Superior temporal gyrus (tissue), 1 donor: ENCODE data around the gene SLAMF7.
A peak's percentile ranks its signal among the peaks of the same experiment; 100 is the strongest.
"Not testable (repeated sequence)": the region's sequence is repeated elsewhere in the genome, so short reads cannot be mapped to it uniquely, and the experiment has no call there.

Experiments
- DNase-seq: peaks from one replicate; pipeline ENCODE4 v3.0.0-alpha.2; 2016; ENCODE audit errors: extremely low spot score

SLAMF7 gene, protein sequence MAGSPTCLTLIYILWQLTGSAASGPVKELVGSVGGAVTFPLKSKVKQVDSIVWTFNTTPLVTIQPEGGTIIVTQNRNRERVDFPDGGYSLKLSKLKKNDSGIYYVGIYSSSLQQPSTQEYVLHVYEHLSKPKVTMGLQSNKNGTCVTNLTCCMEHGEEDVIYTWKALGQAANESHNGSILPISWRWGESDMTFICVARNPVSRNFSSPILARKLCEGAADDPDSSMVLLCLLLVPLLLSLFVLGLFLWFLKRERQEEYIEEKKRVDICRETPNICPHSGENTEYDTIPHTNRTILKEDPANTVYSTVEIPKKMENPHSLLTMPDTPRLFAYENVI

DNA sequence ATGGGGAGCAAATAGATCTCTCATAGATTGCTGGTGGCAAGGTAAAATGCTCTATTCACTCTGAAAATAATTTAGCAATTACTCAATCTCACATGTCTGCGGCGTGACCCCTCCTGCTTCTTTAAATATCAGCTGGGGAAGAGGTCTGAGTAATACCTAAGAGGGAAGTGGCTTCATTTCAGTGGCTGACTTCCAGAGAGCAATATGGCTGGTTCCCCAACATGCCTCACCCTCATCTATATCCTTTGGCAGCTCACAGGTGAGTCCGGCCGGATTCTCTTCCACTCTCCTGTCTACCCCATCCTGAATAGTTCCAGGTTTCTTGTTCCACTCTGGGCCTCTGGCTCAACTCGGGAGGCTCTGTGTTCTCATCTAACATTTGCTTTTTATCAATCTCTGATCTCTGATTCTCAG is at the start of gene SLAMF7:
Gene SLAMF7, plus strand, starts transcription at position 150 of the 414 bp plus-strand sequence. Its CDS starts 55 bp downstream, at position 205.
- DNase-seq, result no peak

DNA sequence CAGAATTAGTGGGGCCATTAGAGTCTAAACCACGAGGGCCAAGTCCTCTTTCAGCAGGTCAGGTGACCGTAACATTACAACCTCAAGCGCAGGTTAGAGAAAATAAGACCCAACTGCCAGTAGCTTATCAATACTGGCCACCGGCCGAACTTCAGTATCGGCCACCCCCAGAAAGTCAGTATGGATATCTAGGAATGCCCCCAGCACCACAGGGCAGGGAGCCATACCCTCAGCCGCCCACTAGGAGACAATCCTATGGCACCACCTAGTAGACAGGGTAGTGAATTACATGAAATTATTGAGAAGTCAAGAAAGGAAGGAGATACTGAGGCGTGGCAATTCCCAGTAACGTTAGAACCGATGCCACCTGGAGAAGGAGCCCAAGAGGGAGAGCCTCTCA is 46.7 kb upstream of the SLAMF7 start:
- DNase-seq, result not testable (repeated sequence)

DNA sequence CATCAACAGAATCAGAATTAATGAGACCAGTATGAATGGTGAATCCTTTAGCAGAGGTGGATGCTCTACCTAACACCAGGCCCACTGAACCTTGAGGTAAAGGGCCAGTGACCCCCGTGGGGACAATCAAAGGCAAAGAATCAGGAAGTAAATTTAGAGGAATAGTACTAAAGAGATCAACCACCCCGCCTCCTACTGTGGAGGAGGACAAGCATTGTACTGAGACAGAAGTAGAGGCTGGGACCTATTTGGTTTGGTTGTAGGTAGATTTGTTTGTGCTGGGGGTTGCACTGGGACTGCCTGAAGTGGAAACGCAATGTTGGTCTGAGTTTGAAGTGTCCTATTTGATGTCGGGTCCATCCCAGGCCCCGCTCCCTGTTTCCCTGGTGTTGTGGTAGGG is 36.9 kb upstream of the SLAMF7 start:
- DNase-seq, result no peak

DNA sequence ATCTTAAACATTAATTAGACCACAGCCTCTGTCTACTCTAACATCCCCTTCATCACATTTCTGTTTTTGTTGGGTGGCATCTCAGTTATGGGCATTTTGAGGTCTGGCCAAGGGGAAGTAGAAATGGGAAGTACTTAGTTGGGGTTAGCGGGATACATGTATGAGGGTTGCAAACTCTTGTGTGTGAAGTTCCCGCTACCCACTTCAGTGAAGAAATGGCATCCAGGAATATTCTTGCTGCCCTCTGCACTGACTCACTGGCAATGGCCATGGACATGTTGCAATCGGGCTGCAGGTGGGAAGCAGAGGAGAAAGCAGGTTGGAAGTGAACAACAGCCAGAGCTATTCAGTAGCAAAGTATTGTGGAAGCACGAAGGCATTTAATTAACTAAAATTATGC is 34.8 kb upstream of the SLAMF7 start:
- DNase-seq, result no peak

DNA sequence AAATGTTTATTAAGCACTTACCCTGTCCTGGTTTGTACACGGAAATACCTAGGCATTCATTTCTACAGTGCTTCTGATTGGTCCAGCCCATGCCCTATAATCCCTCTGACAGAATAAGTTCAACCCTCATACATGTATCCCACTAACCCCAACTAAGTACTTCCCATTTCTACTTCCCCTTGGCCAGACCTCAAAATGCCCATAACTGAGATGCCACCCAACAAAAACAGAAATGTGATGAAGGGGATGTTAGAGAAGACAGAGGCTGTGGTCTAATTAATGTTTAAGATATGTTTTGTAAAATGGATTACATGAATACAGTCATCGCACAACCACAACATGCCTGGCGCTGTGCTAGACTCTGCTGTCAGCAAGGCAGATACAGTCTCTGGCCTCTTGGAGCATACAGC is 33.8 kb upstream of the SLAMF7 start:
- not testable (repeated sequence) for DNase-seq

DNA sequence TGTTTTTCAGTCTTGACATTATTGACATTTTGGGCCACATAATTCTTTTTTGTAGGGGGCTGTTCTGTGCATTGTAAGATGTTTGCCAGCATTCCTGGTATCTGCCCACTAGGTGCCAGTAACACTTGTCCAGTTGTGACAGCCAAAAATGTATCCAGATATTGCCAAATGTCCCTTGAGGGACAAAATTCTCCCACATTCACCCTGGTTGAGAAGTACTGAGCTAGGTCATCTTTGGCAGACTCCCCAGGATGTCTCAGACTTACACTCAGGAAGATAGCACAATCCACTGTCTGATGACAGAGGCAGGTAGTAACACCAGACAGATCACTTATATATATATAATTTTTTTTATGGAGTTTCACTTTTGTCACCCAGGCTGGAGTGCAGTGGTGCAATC is 33.3 kb upstream of the SLAMF7 start:
- DNase-seq, result peak; percentile 4

DNA sequence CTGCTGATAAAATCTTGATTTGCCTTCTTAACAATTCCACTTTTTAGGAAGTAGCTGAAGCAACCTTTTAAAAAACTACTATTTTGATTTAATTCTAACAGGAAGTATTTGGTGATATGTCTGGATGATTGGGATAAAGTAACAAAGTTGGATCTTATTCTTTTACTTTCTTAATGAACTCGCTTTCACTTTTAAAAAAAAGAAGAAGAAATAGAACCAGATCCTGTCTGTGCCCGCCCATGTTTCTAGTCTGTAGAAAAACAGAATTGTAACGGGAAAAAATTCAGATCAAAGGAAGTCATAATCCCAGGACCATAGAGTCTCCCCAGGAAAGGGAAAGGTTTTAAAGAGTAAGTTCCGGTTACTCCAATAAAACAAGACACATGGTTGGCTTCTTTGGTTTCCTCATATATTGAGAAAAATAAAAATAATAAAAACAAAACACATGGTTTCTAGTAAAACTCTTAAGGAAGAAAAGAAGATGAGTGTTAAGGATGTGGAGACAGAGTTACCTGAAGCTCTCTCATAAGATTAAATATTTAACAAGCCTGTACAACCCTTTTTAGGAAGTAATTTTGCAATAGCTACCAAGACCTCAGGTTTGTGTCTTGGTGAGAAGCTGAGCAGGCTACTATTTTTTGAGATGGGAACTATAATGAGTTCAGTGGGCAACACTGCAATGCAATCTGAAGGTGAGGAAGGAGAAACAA is 32.4 kb upstream of the SLAMF7 start:
- peak; percentile 2 for DNase-seq

DNA sequence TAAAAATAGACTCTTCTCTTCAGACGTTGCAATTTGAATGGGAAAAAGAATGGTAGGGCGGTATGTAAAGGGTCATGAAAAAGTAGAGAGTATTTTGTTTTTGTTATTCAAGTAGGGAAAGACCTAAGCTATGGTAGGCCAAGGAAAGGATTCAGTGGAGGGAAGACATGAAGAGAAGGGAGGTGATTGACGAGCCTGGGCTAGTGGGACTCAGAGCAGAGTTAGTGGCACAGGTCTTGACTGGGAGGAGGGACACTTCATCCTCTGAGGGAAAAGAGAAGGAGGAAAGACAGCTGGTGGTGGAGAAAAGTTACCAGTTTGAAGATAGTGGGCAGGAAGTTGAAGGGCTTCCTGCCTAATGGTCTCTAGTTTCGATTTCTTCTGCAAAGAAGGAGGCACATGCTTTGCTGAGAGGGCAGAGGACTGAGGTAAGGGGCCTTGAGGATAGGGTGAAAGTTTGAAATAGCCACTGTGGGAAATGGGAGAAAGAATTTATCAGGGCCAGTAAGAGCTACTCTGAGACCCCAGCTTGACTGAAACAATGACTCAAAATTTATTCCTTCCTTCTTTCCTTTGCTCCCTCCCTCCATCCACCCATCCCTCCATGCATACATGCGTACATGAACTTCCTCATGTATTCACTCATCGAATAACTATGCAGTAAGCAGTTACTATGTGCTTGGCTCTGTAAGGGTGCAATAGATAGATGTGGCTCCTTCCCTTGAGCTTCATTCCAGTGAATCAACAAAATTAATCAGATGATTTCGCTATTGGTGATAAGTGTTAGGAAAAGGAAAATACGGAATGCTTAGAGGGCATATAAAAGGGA is 31.6 kb upstream of the SLAMF7 start:
- DNase-seq, result peak; percentile 3

DNA sequence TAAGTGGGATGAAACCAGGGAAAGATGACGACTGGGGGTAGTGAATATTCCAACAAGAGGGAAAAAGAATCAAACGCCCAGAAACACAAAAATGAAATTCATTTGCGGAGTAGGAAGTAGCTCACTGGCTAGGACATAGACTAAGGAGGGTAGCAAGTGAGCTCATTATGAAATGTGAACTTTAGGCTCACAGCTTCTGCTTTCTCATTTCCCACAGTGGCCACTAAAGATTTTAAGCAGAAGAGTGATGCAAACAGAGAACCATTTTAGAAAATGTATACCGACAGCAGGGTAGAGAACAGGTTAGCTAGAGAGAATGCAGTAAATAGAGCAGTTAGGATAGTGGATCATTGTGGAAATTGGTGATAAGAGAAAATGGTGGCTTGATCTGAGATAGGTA is 30.9 kb upstream of the SLAMF7 start:
- peak; percentile 6 for DNase-seq

DNA sequence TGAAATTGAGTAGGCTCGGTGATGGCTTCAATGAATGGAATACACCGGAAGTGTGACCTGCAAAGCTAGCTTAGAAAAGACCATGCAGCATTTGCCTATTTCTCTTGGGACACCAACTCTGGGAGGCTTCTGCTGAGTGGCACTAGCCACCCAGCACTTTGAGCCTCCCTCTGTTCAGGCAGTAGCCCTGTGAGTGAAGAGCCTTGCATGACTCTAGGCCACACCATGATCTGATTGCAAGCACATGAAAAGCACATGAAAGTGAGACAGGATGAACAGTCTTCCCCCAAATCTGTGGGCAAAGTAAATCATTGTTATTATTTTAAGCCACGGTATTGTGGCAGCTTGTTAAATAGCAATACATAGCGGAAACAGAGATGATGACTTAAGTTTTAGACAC is 30.2 kb upstream of the SLAMF7 start:
- no peak for DNase-seq

DNA sequence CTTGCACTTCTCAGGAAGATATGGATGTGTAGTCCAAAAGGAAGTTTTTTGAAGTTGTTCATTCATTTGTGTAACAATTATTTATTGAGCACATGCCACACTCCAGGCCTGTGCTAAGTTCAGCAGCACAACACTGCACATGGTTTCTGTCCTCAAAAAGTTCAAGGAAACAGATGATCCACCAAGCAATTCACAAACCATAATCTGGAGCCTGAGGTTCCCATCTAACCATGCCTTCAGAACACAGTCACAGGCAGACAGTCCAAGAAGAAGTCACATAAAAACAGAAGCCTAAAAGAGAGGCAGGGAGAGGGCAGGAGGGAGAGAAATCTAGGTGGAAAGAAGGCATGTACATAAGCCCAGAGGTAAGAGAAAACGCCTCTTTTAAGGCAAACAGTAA is 29.3 kb upstream of the SLAMF7 start:
- no peak for DNase-seq

DNA sequence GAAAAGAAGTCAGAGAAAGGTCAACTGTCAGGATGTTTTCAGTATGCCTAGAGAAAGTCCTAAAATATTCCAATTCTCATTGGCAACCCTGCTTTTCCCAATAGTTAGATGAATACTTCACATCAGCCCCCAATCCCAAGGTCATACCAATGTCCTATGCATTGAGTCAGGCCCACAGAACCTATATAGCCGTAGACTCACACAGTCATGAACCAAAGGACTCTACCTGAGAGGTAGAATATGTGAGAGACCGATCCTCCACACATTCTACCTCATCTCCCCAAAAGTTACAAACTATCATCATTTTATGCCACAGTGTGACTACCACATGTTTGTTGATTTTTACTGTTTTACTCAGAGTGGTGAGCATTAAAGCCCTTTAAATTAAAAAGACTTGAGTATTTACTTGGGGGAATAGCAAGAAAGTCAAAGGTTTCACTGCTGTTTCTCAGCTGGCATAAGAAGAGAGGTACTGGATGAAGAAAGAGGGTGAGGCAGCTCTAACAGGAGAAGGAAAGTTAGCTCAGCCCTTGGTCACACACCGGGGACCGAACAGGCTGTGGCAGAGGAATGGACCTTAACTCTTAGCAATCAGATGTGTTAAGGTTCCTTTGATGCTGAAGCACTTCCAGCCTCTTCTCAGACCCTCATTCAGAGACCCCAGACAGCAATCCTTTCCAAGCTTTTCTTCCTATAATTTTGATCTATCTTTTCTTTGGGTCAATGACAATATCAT is 28.4 kb upstream of the SLAMF7 start:
- no peak for DNase-seq

DNA sequence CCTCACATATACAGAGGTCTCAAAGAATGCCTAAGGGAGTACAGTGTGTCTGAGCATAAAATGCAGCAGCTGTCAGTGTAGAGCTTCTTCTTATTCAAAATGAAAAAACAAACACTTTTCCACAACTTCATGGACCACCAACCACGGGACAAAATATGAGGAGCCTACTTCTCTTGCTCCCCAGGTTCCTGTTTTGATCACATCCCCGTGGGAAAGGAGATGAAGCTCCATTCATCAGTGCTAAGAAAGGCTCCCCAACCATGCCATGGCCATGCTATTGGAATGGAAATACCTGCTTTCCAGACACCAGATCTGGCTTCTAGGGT is 27.8 kb upstream of the SLAMF7 start:
- DNase-seq, result no peak

DNA sequence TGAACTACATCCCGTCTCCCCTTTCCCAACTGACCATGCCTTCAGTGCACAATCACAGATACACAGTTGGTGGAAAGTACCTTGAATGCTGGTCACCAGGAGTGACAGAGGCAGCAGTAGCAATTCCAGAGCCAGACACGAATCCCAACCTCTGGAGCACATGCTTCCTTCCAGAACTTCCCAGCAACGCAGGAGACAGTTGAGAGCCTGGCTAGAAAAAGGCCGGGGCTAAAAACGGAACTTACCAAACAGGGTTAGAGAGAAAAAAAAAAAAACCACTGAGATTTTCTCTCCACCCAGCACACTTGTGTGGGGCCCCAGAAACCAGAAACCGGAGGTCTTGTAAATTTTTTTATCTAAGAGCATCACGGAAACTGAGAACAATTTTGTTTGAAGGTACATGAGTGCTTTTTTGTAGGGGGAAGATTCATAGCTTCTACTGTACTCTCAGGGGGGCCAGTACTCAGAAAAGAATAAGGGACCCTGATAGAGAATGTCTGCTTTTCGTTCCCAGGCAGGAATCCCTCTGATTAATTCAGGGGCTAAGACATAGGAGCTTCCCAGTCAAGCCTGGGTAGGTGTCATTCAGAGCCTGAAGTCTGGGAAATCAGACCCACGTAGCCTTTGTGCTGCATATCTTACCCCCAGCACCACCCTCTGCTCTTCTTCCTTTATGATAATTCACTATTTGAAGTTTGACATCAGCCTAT is 27.3 kb upstream of the SLAMF7 start, which contains the start of gene CD48:
Gene CD48, minus strand, starts transcription at position 221 of the 710 bp plus-strand sequence. Its CDS starts 59 bp downstream, at position 162.
- DNase-seq, result peak; percentile 4

DNA sequence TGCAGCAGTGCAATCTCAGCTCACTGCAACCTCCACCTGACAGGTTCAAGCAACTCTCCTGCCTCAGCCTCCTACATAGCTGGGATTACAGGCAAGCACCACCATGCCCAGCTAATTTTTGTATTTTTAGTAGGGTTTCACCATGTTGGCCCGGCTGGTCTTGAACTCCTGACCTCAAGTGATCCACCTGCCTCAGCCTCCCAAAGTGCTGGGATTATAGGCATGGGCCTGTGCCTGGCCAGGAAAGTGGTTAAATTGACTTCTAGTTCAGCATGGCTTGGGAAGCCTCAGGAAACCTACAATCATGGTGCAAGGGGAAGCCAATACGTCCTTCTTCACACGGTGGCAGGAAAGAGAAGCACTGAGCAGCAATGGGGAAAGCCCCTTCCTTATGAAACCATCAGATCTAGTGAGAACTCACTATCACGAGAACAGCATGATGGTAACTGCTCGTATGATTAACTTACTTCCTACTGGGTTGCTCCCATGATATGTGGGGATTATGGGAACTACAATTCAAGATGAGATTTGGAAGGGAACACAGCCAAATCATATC is 26.4 kb upstream of the SLAMF7 start:
- DNase-seq, result peak; percentile 4

DNA sequence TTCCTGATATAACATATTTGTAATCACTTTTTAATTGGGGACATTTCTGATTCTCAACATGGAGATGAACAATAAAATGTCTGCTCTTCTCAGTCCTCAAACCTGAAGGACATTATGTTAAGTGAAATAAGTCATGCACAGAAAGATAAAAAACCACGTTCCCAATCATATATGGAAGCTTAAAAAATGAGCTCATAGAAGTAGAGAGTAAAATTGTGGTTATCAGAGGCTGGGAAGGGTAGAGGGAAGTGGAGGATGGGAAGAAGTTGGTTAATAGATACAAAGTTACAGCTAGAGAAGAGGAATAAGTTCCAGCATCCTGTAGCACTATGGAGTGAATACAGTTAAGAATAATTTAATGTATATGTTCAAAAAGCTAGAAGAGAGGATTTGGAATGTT is 25.9 kb upstream of the SLAMF7 start:
- DNase-seq, result no peak

DNA sequence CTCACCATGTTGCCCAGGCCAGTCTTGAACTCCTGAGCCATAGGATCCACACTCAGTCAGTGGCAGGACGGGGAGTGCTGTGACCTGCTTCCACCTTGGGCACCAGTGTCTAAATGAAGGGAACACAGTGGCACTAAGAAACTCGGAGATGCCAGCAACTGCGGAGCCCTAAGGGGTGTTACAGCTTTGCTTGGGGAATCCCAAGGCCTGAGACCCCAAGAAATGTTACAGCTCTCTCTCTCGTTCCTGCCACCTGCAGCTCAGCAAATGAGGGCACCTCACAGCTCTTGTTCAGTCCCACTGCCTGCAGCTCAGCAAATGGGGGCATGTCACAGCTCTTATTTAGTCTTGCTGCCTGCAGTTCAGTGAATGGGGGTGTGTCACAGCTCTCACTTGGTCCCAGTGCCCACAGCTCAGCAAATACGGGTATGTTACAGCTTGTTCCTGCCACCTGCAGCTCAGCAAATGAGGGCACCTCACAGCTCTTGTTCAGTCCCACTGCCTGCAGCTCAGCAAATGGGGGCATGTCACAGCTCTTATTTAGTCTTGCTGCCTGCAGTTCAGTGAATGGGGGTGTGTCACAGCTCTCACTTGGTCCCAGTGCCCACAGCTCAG is 24.9 kb upstream of the SLAMF7 start:
- not testable (repeated sequence) for DNase-seq

DNA sequence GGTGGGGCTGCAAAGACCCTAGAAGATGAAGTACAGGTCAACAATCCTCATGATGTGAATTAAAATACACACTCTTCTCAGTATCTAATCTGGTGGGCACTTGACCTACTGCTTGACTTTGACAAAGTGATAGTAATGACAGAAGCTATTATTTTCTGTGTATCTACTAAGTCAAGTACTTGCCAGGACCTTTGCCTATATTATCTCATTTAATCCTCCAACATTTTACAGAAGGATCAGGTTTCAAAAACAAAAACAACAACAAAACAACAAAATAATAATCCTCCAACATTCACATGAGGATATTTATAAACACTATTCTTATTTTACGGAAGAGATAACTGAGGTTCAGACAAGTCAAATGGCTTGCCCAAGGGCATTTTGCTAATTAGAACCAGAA is 23.0 kb upstream of the SLAMF7 start:
- DNase-seq, result no peak

DNA sequence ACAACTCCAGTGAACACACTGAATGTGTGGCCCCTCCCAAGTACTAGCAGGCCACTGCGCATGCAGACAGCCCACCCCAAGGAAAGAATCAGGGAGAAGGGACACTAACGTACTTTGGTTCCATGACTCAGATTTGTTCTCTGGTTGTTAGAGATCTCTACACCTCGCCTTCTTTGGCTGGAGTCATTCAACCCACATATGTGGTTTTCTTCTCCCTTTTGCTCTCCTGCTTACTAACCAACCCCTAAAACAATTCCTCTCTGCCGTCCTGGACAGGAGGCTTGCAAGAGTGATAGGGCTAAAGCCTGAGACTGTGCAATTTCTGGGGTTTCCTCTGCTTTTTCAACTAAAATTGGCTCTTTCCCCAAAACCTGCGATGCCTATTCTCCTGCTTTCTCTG is 21.7 kb upstream of the SLAMF7 start:
- DNase-seq, result no peak

DNA sequence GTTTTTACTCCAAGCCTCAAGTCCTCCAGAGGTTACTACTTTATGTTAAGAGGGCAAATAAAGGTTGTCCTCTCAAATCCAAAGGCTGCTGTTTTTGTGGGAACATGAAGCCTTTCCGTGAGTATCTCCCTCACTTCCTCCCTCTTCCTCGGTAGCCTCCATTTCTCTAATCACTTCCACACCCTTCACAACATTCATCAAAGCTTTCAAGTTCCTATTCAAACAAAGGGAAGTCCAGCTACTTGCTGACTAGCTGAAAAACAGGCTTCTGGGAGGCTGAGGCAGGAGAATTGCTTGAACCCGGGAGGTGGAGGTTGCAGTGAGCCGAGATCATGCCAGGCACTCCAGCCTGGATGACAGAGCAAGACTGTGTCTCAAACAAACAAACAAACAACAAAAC is 20.8 kb upstream of the SLAMF7 start:
- no peak for DNase-seq
